VCaP (cell line): ENCODE results near the gene TXNRD2.
"Not testable (repeated sequence)": the region's sequence is repeated elsewhere in the genome, so short reads cannot be mapped to it uniquely, and the experiment has no call there.

Experiments used
- H3K27ac ChIP-seq: fragments of 450-650 bp; 2 replicates; pipeline ENCODE4 v1.5.1; 2017
- CTCF ChIP-seq: fragments of 450-650 bp; conservative IDR thresholded peaks from 2 replicates; pipeline ENCODE4 v1.5.1; 2017; ENCODE audit warnings: mild to moderate bottlenecking, moderate library complexity

The TXNRD2 gene

GRCh38 chr22:19927696-19928095 lies 13.9 kb downstream of the TXNRD2 start:
- no peak for TF ChIP-seq CTCF
- no peak overlapping the region for H3K27ac ChIP-seq

- H3K27ac ChIP-seq: not testable (repeated sequence)
Measured at GRCh38 chr22:19926028-19926427, 15.6 kb downstream of the TXNRD2 start.

- no peak for TF ChIP-seq CTCF
- H3K27ac ChIP-seq: no peak overlapping the region
Measured at GRCh38 chr22:19923914-19924513, 17.6 kb downstream of the TXNRD2 start.

GRCh38 chr22:19921544-19922081 lies 20.0 kb downstream of the TXNRD2 start:
- no peak for TF ChIP-seq CTCF
- H3K27ac ChIP-seq: no peak overlapping the region

GRCh38 chr22:19919701-19920363 lies 21.8 kb downstream of the TXNRD2 start:
- no peak overlapping the region for H3K27ac ChIP-seq
- no peak for TF ChIP-seq CTCF

- TF ChIP-seq CTCF: no peak
- no peak overlapping the region for H3K27ac ChIP-seq
Measured at GRCh38 chr22:19918332-19919106, 23.1 kb downstream of the TXNRD2 start.

- TF ChIP-seq CTCF: no peak
Measured at GRCh38 chr22:19917389-19918138, 24.1 kb downstream of the TXNRD2 start.

More at GRCh38 chr22:19917389-19918138, 24.1 kb downstream of the TXNRD2 start:
- no peak overlapping the region for H3K27ac ChIP-seq
